Right lobe of liver (tissue), 6 donors: ENCODE data around the gene SMPD4. TPM values are rescaled to one million over a fixed set of nuclear protein-coding genes. Genes with fewer than 3 reads are reported as not detected.
"Not testable (repeated sequence)": the region's sequence is repeated elsewhere in the genome, so short reads cannot be mapped to it uniquely, and the experiment has no call there.

Experiments
- ATAC-seq, 4 donors: fragments of 200-7000 bp; cut with Tn5 transposase; one replicate each; pipeline ENCODE4 v1.9.1; 2020; ENCODE audit warnings: mild to moderate bottlenecking in 4 of 4, moderate library complexity in 4 of 4
- DNase-seq, 3 donors: peaks; one replicate each; pipeline ENCODE4 v3.0.0-alpha.2; 2020
- H3K27ac ChIP-seq, 3 donors: fragments of 200-600 bp; one replicate each; pipeline ENCODE4 v1.8.0; 2022
- H3K27me3 ChIP-seq, 2 donors: fragments of 200-600 bp; one replicate each; pipeline ENCODE4 v1.8.0; 2022
- H3K36me3 ChIP-seq, 4 donors: fragments of 200-600 bp; sonication (generic) in 1 of 4; one replicate each; pipeline versions ENCODE4 v1.5.1 to v1.8.0; 2017 to 2022; ENCODE audit warnings: control low read depth in 1 of 4
- H3K4me1 ChIP-seq, 4 donors: fragments of 200-600 bp; sonication (generic) in 1 of 4; one replicate each; pipeline versions ENCODE4 v1.5.1 to v1.8.0; 2017 to 2022; ENCODE audit warnings: control low read depth in 1 of 4
- H3K4me3 ChIP-seq, 3 donors: fragments of 200-600 bp; one replicate each; pipeline ENCODE4 v1.8.0; 2022
- H3K9me3 ChIP-seq, 4 donors: fragments of 200-600 bp; sonication (generic) in 1 of 4; one replicate each; pipeline versions ENCODE4 v1.5.1 to v1.8.0; 2017 to 2022; ENCODE audit warnings: control low read depth in 1 of 4
- CTCF ChIP-seq, 4 donors: fragments of 200-600 bp in 3 of 4; fragments of 450-650 bp in 1 of 4; IDR thresholded peaks; one replicate each; pipeline versions ENCODE4 v1.5.1 to v1.8.0; 2016 to 2022; ENCODE audit warnings: antibody characterized with exemption in 4 of 4, mild to moderate bottlenecking in 2 of 4
- POLR2A ChIP-seq: fragments of 450-650 bp; IDR thresholded peaks from one replicate; pipeline ENCODE4 v1.6.1; 2017; ENCODE audit warnings: antibody characterized with exemption, mild to moderate bottlenecking
- WGBS: methylation state at CpG from one replicate; pipeline ENCODE4 v1.1.6; 2018; ENCODE audit warnings: low coverage, low lambda C conversion rate; ENCODE audit not compliant: insufficient coverage; ENCODE audit errors: missing lambda C conversion rate; 5-methylcytosine and 5-hydroxymethylcytosine counted together
- intact Hi-C, 2 donors: fragments of 100-400 bp; cut with DNase I; formaldehyde crosslinking; loops; one replicate each; pipeline versions ENCODE4 v1.11.2 to v1.14.1; 2022
- total RNA-seq, 6 experiments: library from RNA; depleted of rRNA in 2 of 6; stranded (reverse); fragments of >200 nt in 2 of 6; fragmentation: NEBNext Ultra II Directional in 3 of 6; extraction: Animal tissue kit (Norgen Biotek cat#: 25700) in 3 of 6; gene quantifications; one replicate each; pipeline versions ENCODE4 v1.1.0 to v1.2.4, GENCODE V29; 2016 to 2023
- donor health status: DM: no; HTN: yes; CAD: no.
- donor health status: DM: no; HTN: no; CAD: no.
- donor health status: DM: no; HTN: no; CAD: no.
- donor health status: DM: no; HTN: yes; CAD: no.
- donor health status: DM: no; HTN: yes; CAD: no.

SMPD4 gene
- total RNA-seq, 6 experiments from 2014 or later: 19.0 to 24.3 (median 21.6) TPM

DNA sequence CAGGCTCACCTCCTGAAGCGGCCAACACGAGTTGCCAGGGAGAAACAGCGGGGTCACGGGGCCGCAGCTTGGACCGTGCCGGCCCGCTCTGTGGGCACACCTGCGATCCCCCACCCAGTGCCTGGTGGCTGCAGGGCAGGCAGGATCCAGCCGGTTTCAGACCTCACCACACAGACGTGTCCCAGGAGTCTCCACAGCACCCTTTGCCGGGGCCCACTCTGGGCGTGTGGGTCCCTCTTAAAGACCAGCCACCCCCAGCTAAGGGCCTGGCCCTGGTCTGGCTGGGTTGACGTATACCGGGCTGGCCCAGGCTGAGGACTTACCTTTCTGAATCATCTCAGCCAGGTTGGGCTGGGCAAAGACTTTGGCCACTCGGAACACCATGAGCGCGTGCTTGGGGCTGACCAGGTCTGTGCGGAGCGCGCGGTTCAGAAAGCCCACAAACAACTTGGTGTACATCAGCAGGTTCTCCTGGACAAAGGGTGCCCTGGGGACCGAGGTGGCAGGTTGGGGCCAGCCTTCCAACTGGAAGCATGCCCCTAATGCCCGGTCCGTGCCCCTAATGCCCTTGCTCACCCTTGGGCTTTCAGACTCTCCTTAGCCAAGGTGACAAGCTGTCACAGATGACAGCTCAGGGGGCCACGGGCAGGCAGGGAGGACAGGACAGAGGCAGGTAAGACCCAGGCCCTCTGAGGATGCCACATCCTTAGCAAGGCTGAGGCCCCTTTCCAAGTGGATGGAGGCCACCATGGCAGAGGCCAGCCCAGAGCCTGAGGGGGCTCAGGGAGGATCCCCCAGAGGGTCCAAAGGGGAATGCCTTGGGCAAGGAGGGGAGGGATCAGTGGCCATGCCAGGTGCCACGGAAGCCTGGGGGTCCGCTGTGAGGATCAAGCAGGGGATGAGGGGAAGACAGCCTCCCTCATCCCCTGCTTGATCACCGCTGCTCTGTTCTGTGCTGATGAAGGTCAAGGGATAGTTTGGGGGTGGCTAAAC, 26.3 kb downstream of the SMPD4 start:
- DNase-seq (no peak), ATAC-seq (no peak)
- 100% methylated on average over 2 of the region's 29 CpGs for WGBS
- TF ChIP-seq POLR2A: no peak
- no peak for TF ChIP-seq CTCF (IDR thresholded peaks at IDR 0.05)
- H3K27ac ChIP-seq: no peak overlapping the region
- intact Hi-C loops: no loop called here
- peaks cover 0 to 4% (median 0%) of the 10 kb centered on the region in 4 donors for H3K36me3 ChIP-seq
- no peak overlapping the region for H3K4me3 ChIP-seq
- no peaks in the 10 kb centered on the region for H3K4me1 ChIP-seq
- H3K9me3 ChIP-seq: no peaks in the 10 kb centered on the region
- H3K27me3 ChIP-seq: no peaks in the 10 kb centered on the region

- intact Hi-C loops, DNase-seq, H3K27me3 ChIP-seq, H3K36me3 ChIP-seq, H3K4me1 ChIP-seq, H3K4me3 ChIP-seq, H3K27ac ChIP-seq, H3K9me3 ChIP-seq, ATAC-seq: not testable (repeated sequence)
- no CpG with 5 or more reads among the region's 8 CpGs for WGBS
Observed at GRCh38 chr2:130154423-130154770, 27.0 kb downstream of the SMPD4 start.

GRCh38 chr2:130153721-130154422, 27.5 kb downstream of the SMPD4 start:
- H3K27ac ChIP-seq, intact Hi-C loops, H3K36me3 ChIP-seq, H3K27me3 ChIP-seq, H3K9me3 ChIP-seq, DNase-seq, ATAC-seq, H3K4me1 ChIP-seq, H3K4me3 ChIP-seq: not testable (repeated sequence)
- WGBS: 93% methylated on average over 3 of the region's 23 CpGs

DNA sequence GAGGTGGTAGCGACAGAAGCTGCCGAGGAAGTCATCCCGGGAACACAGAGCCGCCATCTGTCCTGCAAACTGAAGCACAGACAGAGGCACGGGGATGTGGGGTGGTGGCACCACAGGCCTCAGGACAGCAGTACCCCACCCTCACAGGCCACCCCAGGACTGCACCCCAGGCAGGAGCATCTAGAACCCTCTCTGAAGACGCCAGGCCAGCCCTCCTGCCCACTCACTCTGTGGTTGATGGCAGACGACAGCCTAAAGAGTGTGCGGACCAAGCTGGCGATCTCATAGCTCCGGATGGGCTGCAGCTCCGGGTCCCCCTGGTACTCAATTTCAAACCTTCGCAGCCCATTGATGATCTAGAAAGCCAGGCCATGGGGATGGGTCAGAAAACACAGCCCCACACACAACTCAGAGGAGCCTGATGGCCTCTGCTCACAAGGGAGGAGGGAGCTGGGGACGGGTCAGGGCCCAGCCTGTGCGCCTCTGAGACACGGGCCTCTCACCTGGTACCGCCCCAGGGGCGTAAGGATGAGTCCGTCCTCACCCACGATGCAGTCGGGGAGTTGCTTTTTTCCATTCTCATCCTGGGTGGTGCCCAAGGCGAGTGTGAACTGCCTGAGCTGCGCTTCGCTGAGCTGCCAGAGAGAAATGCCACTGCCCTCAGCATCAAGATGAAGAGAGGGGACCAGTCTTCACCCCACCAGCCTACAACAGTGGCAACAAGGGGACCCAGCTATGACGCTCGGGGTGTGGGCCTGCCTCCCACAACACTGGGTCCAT, 28.4 kb downstream of the SMPD4 start:
- Histone ChIP-seq H3K27ac (no peak overlapping the region), H3K9me3 (no peaks in the 10 kb centered on the region), H3K27me3 (no peaks in the 10 kb centered on the region), H3K4me3 (no peak overlapping the region), H3K36me3 (peaks cover 0 to 4% (median 0%) of the 10 kb centered on the region in 4 donors), H3K4me1 (no peaks in the 10 kb centered on the region)
- ATAC-seq: no peak
- intact Hi-C loops: no loop called here
- no peak for DNase-seq
- 40% methylated on average over 1 of the region's 25 CpGs for WGBS
- TF ChIP-seq CTCF (IDR thresholded peaks at IDR 0.05): no peak
- no peak for TF ChIP-seq POLR2A

DNA sequence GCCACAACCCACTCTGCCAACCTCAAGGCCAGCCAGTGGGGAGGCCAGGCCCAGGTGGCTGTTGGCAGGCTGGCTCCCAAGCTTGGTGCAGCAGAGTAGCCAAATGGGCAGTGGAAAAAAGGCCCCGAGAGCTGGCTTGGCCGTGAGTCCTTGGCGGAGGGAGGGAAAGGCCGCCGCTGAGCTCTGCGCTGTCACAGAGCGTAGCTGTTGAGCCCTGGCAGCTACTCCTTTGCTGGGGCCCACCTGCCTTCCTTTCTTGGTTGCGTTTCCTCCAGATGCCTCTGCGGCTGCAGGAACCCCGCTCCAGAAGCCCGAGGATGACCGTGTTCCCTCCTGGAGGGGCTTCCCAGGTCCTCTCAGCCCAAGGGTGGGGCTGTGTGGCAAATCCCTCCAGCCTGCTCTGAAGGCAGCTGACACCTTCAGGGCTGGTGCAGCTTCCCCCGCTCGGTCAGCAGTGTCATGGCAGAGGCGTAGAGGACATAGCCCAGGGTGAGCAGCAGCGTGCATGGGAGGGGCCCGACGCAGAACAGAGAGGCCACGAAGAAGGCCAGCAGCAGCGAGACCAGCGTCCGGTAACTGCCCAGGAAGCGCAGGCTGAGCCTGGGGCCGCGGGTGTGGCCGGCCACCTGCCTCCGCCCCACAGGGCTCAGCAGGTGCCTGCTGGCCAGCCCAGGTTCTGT, 29.1 kb downstream of the SMPD4 start:
- not testable (repeated sequence) for DNase-seq
- WGBS: 100% methylated on average over 1 of the region's 27 CpGs

DNA sequence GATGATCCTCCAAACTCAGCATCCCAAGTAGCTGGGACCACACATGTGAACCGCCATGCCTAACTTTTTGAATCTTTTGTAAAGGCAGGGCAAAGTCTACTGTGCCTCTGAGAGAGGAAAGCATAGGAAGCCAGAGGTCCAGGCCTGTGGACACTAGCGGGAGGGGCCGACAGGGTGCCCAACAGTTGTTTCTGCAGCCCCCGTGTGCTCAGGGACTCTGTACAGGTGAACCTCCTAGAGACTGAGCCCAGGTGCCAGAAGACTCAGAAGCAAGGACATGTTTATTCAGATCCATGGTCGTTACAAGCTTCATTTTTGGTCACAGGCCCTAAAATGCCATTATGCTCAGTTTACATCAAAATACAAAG, 30.3 kb downstream of the SMPD4 start:
- H3K4me3 ChIP-seq, ATAC-seq, H3K27me3 ChIP-seq, H3K27ac ChIP-seq, H3K9me3 ChIP-seq, intact Hi-C loops, H3K4me1 ChIP-seq, DNase-seq, H3K36me3 ChIP-seq: not testable (repeated sequence)
- 69% methylated on average over 5 of the region's 5 CpGs for WGBS

More for the DNA sequence above, 29.1 kb downstream of the SMPD4 start:
- H3K36me3 ChIP-seq, intact Hi-C loops, H3K9me3 ChIP-seq, H3K4me3 ChIP-seq, H3K27ac ChIP-seq, H3K4me1 ChIP-seq, ATAC-seq, H3K27me3 ChIP-seq: not testable (repeated sequence)
